ENCODE data around the gene AADACL4. TPM values are rescaled to one million over a fixed set of nuclear protein-coding genes. Genes with fewer than 3 reads are reported as not detected.

Gene AADACL4

Small RNA genes lying within 50 kb of the gene (small RNA-seq; reads per million reads assigned to genes)
- gene AC244670.1: not detected
